HL-60 (cell line): ENCODE data around the gene DMRT2.

Source experiments
- GABPA ChIP-seq: IDR thresholded peaks from 2 replicates; pipeline ENCODE4 v1.6.1; 2012; ENCODE audit warnings: low read depth
- POLR2AphosphoS5 ChIP-seq: IDR thresholded peaks from 2 replicates; pipeline ENCODE4 v1.6.1; 2012; ENCODE audit warnings: low read depth
- SPI1 ChIP-seq: IDR thresholded peaks from 2 replicates; pipeline ENCODE4 v1.6.1; 2012; ENCODE audit warnings: low read depth, mild to moderate bottlenecking, borderline replicate concordance
- TF ChIP-seq, protein P1 (sequence below): IDR thresholded peaks from one replicate; pipeline ENCODE4 v1.5.1; 2011; ENCODE audit warnings: low read length, control low read depth, inconsistent platforms; ENCODE audit not compliant: insufficient read depth
- TF ChIP-seq, protein P2 (sequence below): IDR thresholded peaks from 2 replicates; pipeline ENCODE4 v1.6.1; 2012; ENCODE audit warnings: low read depth; ENCODE audit not compliant: insufficient replicate concordance

DNA sequence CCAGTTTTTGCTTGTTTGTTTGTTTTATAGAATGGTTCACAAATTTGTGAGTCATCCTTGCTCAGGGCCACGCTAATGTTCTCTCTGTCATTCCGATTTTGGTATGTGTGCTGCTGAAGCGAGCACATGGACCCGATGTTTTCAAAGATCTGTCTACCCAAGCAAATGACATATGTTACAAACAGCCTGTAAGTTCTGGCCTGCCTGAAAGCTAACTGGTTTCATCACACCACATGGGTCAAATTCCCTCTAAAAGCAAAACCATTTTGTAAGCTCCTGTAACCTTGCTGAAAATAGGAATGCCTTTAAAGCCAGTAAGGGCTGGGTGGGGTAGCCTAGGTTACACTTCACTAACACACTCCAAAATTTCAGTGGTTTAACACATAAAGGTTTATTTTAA, 48.3 kb upstream of the DMRT2 start:
- TF ChIP-seq SPI1 (no peak), POLR2AphosphoS5 (no peak), GABPA (no peak)
- TF ChIP-seq, protein P1, sequence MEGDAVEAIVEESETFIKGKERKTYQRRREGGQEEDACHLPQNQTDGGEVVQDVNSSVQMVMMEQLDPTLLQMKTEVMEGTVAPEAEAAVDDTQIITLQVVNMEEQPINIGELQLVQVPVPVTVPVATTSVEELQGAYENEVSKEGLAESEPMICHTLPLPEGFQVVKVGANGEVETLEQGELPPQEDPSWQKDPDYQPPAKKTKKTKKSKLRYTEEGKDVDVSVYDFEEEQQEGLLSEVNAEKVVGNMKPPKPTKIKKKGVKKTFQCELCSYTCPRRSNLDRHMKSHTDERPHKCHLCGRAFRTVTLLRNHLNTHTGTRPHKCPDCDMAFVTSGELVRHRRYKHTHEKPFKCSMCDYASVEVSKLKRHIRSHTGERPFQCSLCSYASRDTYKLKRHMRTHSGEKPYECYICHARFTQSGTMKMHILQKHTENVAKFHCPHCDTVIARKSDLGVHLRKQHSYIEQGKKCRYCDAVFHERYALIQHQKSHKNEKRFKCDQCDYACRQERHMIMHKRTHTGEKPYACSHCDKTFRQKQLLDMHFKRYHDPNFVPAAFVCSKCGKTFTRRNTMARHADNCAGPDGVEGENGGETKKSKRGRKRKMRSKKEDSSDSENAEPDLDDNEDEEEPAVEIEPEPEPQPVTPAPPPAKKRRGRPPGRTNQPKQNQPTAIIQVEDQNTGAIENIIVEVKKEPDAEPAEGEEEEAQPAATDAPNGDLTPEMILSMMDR = no peak
- TF ChIP-seq, protein P2, sequence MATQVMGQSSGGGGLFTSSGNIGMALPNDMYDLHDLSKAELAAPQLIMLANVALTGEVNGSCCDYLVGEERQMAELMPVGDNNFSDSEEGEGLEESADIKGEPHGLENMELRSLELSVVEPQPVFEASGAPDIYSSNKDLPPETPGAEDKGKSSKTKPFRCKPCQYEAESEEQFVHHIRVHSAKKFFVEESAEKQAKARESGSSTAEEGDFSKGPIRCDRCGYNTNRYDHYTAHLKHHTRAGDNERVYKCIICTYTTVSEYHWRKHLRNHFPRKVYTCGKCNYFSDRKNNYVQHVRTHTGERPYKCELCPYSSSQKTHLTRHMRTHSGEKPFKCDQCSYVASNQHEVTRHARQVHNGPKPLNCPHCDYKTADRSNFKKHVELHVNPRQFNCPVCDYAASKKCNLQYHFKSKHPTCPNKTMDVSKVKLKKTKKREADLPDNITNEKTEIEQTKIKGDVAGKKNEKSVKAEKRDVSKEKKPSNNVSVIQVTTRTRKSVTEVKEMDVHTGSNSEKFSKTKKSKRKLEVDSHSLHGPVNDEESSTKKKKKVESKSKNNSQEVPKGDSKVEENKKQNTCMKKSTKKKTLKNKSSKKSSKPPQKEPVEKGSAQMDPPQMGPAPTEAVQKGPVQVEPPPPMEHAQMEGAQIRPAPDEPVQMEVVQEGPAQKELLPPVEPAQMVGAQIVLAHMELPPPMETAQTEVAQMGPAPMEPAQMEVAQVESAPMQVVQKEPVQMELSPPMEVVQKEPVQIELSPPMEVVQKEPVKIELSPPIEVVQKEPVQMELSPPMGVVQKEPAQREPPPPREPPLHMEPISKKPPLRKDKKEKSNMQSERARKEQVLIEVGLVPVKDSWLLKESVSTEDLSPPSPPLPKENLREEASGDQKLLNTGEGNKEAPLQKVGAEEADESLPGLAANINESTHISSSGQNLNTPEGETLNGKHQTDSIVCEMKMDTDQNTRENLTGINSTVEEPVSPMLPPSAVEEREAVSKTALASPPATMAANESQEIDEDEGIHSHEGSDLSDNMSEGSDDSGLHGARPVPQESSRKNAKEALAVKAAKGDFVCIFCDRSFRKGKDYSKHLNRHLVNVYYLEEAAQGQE = no peak
